DOHH2 (cell line): ENCODE data around the gene TRIM40.
"Not testable (repeated sequence)": the region's sequence is repeated elsewhere in the genome, so short reads cannot be mapped to it uniquely, and the experiment has no call there.

Experiments used
- H3F3A ChIP-seq: fragments of 200-600 bp; sonication (generic), shearing (Covaris generic); 2 replicates; pipeline ENCODE4 v1.6.0; 2016; ENCODE audit warnings: antibody characterized with exemption, mild to moderate bottlenecking; ENCODE audit not compliant: control insufficient read depth, insufficient read depth
- H3K27ac ChIP-seq: fragments of 200-600 bp; sonication (generic); 2 replicates; pipeline ENCODE4 v1.5.1; 2014; ENCODE audit warnings: low read depth, mild to moderate bottlenecking, low read length, moderate library complexity
- H3K27me3 ChIP-seq: fragments of 200-600 bp; sonication (generic); 2 replicates; pipeline ENCODE4 v1.6.1; 2014; ENCODE audit warnings: mild to moderate bottlenecking, low read length, mixed read lengths; ENCODE audit not compliant: control insufficient read depth
- H3K36me3 ChIP-seq: fragments of 200-600 bp; sonication (generic); 2 replicates; pipeline ENCODE4 v1.6.1; 2014; ENCODE audit warnings: mild to moderate bottlenecking, low read length, moderate library complexity, mixed read lengths; ENCODE audit not compliant: control insufficient read depth
- H3K4me1 ChIP-seq: fragments of 200-600 bp; sonication (generic); 2 replicates; pipeline ENCODE4 v1.6.1; 2014; ENCODE audit warnings: mild to moderate bottlenecking, low read length, mixed read lengths; ENCODE audit not compliant: control insufficient read depth
- H3K4me2 ChIP-seq: fragments of 200-600 bp; sonication (generic); 2 replicates; pipeline ENCODE4 v1.6.0; 2014; ENCODE audit warnings: mild to moderate bottlenecking, low read length, moderate library complexity
- H3K4me3 ChIP-seq: fragments of 200-600 bp; sonication (generic); 2 replicates; pipeline ENCODE4 v1.5.1; 2014; ENCODE audit warnings: mild to moderate bottlenecking, low read length, mixed read lengths
- H3K79me2 ChIP-seq: fragments of 200-600 bp; sonication (generic); 2 replicates; pipeline ENCODE4 v1.6.1; 2014; ENCODE audit warnings: mild to moderate bottlenecking, low read length, mixed read lengths; ENCODE audit not compliant: control insufficient read depth
- H3K9me2 ChIP-seq: fragments of 200-600 bp; sonication (generic); replicated peaks from 2 replicates; pipeline ENCODE4 v1.6.1; 2014; ENCODE audit warnings: mild to moderate bottlenecking, low read length, mixed read lengths; ENCODE audit not compliant: control insufficient read depth
- H3K9me3 ChIP-seq: fragments of 200-600 bp; sonication (generic); 2 replicates; pipeline ENCODE4 v1.6.1; 2014; ENCODE audit warnings: antibody characterized with exemption, low read length, mixed read lengths; ENCODE audit not compliant: control insufficient read depth, insufficient read depth
- H4K20me1 ChIP-seq: fragments of 200-600 bp; sonication (generic); 2 replicates; pipeline ENCODE4 v1.6.0; 2014; ENCODE audit warnings: low read depth, mild to moderate bottlenecking, antibody characterized with exemption, low read length, moderate library complexity; ENCODE audit not compliant: control insufficient read depth, insufficient read depth
- CTCF ChIP-seq: fragments of 200-600 bp; sonication (generic); IDR thresholded peaks from one replicate; pipeline ENCODE4 v1.5.1; 2014; ENCODE audit warnings: antibody characterized with exemption, mild to moderate bottlenecking, low read depth, low read length; ENCODE audit not compliant: poor library complexity, severe bottlenecking
- EZH2phosphoT487 ChIP-seq: fragments of 200-600 bp; sonication (generic); IDR thresholded peaks from 2 replicates; pipeline ENCODE4 v1.6.1; 2017; ENCODE audit warnings: borderline replicate concordance, mild to moderate bottlenecking, antibody characterized with exemption, low read length, moderate library complexity, mixed read lengths

The TRIM40 gene

GRCh38 chr6:30116724-30117123, 19.2 kb upstream of the TRIM40 start:
- Histone ChIP-seq H4K20me1 (no peaks in the 10 kb centered on the region), H3K4me3 (no peak overlapping the region), H3F3A (no peaks in the 10 kb centered on the region), H3K9me2 (no peaks in the 10 kb centered on the region), H3K79me2 (no peaks in the 10 kb centered on the region), H3K4me1 (no peaks in the 10 kb centered on the region), H3K27ac (no peak overlapping the region), H3K4me2 (no peak overlapping the region), H3K36me3 (no peaks in the 10 kb centered on the region), H3K27me3 (peaks cover 34% of the 10 kb centered on the region), H3K9me3 (no peaks in the 10 kb centered on the region)
- TF ChIP-seq CTCF: no peak
- TF ChIP-seq EZH2phosphoT487: no peak

- peaks cover 21% of the 10 kb centered on the region for H3K27me3 ChIP-seq
- H3K9me2 ChIP-seq, H3K9me3 ChIP-seq, H3K4me2 ChIP-seq, H3K36me3 ChIP-seq, H3F3A ChIP-seq, H3K27ac ChIP-seq, H4K20me1 ChIP-seq, H3K79me2 ChIP-seq, H3K4me3 ChIP-seq, H3K4me1 ChIP-seq: not testable (repeated sequence)
Observed at GRCh38 chr6:30118691-30119090, 17.2 kb upstream of the TRIM40 start.

GRCh38 chr6:30121446-30122366, 14.2 kb upstream of the TRIM40 start:
- Histone ChIP-seq H3K27ac (no peak overlapping the region), H3K4me2 (no peak overlapping the region), H3K27me3 (peaks cover 14% of the 10 kb centered on the region), H3K9me3 (no peaks in the 10 kb centered on the region), H3K79me2 (no peaks in the 10 kb centered on the region), H3K4me3 (no peak overlapping the region), H3K4me1 (no peaks in the 10 kb centered on the region), H3K9me2 (no peaks in the 10 kb centered on the region), H3F3A (no peaks in the 10 kb centered on the region), H3K36me3 (no peaks in the 10 kb centered on the region), H4K20me1 (no peaks in the 10 kb centered on the region)
- TF ChIP-seq EZH2phosphoT487: no peak
- no peak for TF ChIP-seq CTCF

- Histone ChIP-seq H3K4me3 (no peak overlapping the region), H3K36me3 (no peaks in the 10 kb centered on the region), H3K9me2 (no peaks in the 10 kb centered on the region), H3K27me3 (peaks cover 19% of the 10 kb centered on the region), H3K79me2 (no peaks in the 10 kb centered on the region), H3K27ac (no peak overlapping the region), H4K20me1 (no peaks in the 10 kb centered on the region), H3K4me2 (no peak overlapping the region), H3K4me1 (no peaks in the 10 kb centered on the region), H3F3A (no peaks in the 10 kb centered on the region), H3K9me3 (no peaks in the 10 kb centered on the region)
- TF ChIP-seq EZH2phosphoT487 (no peak), CTCF (no peak)
Observed at GRCh38 chr6:30122515-30122914, 13.4 kb upstream of the TRIM40 start.
